ENCODE measurements around the gene SRGAP3. TPM values are rescaled to one million over a fixed set of nuclear protein-coding genes. Genes with fewer than 3 reads are reported as not detected.

The SRGAP3 gene
- total RNA-seq, 2 experiments from 2014 or later, result 2.8 to 3.2 TPM

DNA sequence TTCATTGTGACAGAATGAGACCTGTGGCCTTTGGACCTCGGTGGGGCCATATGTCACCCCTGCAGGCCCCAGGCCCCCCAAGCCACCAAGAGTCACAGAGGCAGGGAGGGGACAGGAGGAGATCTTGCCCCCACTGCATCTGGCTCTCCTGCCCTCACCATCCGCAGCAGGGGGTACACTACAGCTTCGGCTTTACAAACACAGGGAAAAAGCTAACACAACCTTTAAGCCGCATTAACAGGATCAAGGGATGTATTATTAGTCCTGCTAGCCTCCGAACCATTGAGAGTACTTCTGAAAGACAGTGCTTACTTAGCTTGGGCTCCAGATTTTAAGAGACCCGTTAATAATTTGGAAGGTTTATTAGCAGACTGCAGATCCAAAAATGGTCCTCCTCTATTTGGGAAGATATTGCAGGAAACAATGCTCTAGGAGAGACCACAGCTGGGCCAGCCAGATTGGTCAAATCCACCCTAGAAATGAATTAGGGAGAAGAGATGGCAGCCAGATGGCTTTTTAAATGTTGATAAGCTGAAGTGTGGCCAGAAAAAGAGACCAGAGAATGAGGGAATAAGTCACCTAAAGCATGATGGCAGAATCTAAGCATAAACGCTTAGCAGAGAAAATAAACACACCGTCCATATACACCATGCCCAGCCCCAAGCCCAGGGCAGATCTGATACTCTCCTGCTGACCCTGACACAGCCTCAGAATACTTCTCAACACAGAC lies 31.5 kb downstream of the SRGAP3 start:
- ATAC-seq (ENCODE audit: poor library complexity) (no peak), DNase-seq (no peak)
- no peaks in the 10 kb centered on the region for H3K4me1 ChIP-seq (ENCODE audit: insufficient read depth, low read length)
- intact Hi-C loops (cut with DNase I, micrococcal nuclease), result no loop called here
- no peak overlapping the region for H3K27ac ChIP-seq (ENCODE audit: low read depth in 1 of 2, low read length in 2 of 2)
- no peaks in the 10 kb centered on the region for H3K27me3 Mint-ChIP-seq
- no peaks in the 10 kb centered on the region for H3K9me3 ChIP-seq (ENCODE audit: control insufficient read depth in 1 of 2, insufficient read depth in 1 of 2, low read length in 2 of 2)
- no peaks in the 10 kb centered on the region for H3K36me3 ChIP-seq (ENCODE audit: insufficient read depth, low read length)
- no peak overlapping the region for H3K27ac Mint-ChIP-seq
- POLR2A ChIA-PET, result no interaction called here
- no peaks in the 10 kb centered on the region for H3K27me3 ChIP-seq (ENCODE audit: control insufficient read depth in 1 of 2, insufficient read depth in 2 of 2, low read length in 2 of 2)
- CTCF ChIA-PET, result interaction anchor here (0.5 kb wide), 1 partner anchor 658 kb away, joined by 5 read pairs; no protein-coding TSS in a partner anchor
- H3K4me3 Mint-ChIP-seq, result no peak overlapping the region
- H3K9me3 Mint-ChIP-seq, result no peaks in the 10 kb centered on the region
- H3K4me1 Mint-ChIP-seq (ENCODE audit: low read depth), result no peaks in the 10 kb centered on the region
- TF ChIP-seq, protein P1, sequence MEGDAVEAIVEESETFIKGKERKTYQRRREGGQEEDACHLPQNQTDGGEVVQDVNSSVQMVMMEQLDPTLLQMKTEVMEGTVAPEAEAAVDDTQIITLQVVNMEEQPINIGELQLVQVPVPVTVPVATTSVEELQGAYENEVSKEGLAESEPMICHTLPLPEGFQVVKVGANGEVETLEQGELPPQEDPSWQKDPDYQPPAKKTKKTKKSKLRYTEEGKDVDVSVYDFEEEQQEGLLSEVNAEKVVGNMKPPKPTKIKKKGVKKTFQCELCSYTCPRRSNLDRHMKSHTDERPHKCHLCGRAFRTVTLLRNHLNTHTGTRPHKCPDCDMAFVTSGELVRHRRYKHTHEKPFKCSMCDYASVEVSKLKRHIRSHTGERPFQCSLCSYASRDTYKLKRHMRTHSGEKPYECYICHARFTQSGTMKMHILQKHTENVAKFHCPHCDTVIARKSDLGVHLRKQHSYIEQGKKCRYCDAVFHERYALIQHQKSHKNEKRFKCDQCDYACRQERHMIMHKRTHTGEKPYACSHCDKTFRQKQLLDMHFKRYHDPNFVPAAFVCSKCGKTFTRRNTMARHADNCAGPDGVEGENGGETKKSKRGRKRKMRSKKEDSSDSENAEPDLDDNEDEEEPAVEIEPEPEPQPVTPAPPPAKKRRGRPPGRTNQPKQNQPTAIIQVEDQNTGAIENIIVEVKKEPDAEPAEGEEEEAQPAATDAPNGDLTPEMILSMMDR (IDR thresholded peaks at IDR 0.05), result no peak
- H3K4me3 ChIP-seq (ENCODE audit: low read length), result no peak overlapping the region
- no peaks in the 10 kb centered on the region for H3K36me3 Mint-ChIP-seq (ENCODE audit: low read depth)

DNA sequence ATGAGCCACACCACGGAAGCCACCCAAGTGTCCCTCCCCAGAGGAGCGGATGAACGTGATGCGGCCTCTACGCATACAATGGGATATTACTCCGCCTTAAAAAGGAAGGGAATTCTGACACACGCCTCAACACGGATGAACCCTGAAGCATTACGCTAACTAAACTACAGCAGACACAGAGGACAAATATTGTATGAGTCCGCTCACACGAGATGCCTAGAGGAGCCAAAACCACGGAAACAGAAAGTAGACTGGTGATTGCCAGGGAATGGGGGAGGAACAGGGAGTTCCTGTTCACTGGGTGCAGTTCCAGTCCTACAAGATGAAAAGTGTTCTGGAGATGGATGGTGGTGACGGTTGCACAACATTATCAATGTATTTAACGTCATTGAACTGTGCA lies 32.7 kb downstream of the SRGAP3 start:
- Mint-ChIP-seq H3K4me3 (no peak overlapping the region), H3K36me3 (ENCODE audit: low read depth) (no peaks in the 10 kb centered on the region), H3K9me3 (no peaks in the 10 kb centered on the region), H3K4me1 (ENCODE audit: low read depth) (no peaks in the 10 kb centered on the region), H3K27me3 (no peaks in the 10 kb centered on the region), H3K27ac (no peak overlapping the region)
- no peak overlapping the region for H3K4me3 ChIP-seq (ENCODE audit: low read length)
- H3K36me3 ChIP-seq (ENCODE audit: insufficient read depth, low read length), result no peaks in the 10 kb centered on the region
- H3K4me1 ChIP-seq (ENCODE audit: insufficient read depth, low read length), result no peaks in the 10 kb centered on the region
- DNase-seq (no peak), ATAC-seq (ENCODE audit: poor library complexity) (no peak)
- TF ChIP-seq, protein P1 (IDR thresholded peaks at IDR 0.05), result no peak
- no peaks in the 10 kb centered on the region for H3K27me3 ChIP-seq (ENCODE audit: control insufficient read depth in 1 of 2, insufficient read depth in 2 of 2, low read length in 2 of 2)
- intact Hi-C loops (cut with DNase I, micrococcal nuclease), result no loop called here
- ChIA-PET POLR2A (no interaction called here), CTCF (no interaction called here)
- H3K9me3 ChIP-seq (ENCODE audit: control insufficient read depth in 1 of 2, insufficient read depth in 1 of 2, low read length in 2 of 2), result no peaks in the 10 kb centered on the region
- H3K27ac ChIP-seq (ENCODE audit: low read depth in 1 of 2, low read length in 2 of 2), result no peak overlapping the region

DNA sequence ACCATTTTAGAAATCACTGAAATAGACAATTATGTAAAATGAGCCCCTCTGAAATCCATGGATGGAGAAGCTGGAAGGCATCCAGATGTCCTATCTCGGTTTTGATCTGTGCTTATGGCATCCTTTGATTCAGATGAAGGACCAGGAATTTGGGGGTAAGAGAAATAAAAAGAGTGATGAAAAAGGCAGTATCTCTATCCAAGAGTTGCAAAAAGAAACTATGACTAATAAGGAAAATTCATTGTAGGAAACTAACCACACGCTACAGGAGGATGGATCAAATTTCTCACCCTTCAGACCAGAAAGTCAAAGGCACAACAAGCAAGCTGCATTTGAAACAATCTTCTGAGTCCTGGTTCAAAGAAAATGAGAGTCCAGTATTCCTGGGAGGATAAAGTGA lies 34.8 kb downstream of the SRGAP3 start:
- Histone ChIP-seq H3K9me3 (ENCODE audit: control insufficient read depth in 1 of 2, insufficient read depth in 1 of 2, low read length in 2 of 2) (no peaks in the 10 kb centered on the region), H3K4me3 (ENCODE audit: low read length) (no peak overlapping the region), H3K36me3 (ENCODE audit: insufficient read depth, low read length) (no peaks in the 10 kb centered on the region), H3K27ac (ENCODE audit: low read depth in 1 of 2, low read length in 2 of 2) (no peak overlapping the region), H3K4me1 (ENCODE audit: insufficient read depth, low read length) (no peaks in the 10 kb centered on the region), H3K27me3 (ENCODE audit: control insufficient read depth in 1 of 2, insufficient read depth in 2 of 2, low read length in 2 of 2) (no peaks in the 10 kb centered on the region)
- H3K4me3 Mint-ChIP-seq, result no peak overlapping the region
- ATAC-seq (ENCODE audit: poor library complexity), result no peak
- no peak overlapping the region for H3K27ac Mint-ChIP-seq
- ChIA-PET CTCF (no interaction called here), POLR2A (no interaction called here)
- no peaks in the 10 kb centered on the region for H3K9me3 Mint-ChIP-seq
- intact Hi-C loops (cut with DNase I, micrococcal nuclease), result no loop called here
- TF ChIP-seq, protein P1 (IDR thresholded peaks at IDR 0.05), result no peak
- no peaks in the 10 kb centered on the region for H3K27me3 Mint-ChIP-seq
- no peaks in the 10 kb centered on the region for H3K36me3 Mint-ChIP-seq (ENCODE audit: low read depth)
- no peaks in the 10 kb centered on the region for H3K4me1 Mint-ChIP-seq (ENCODE audit: low read depth)
- no peak for DNase-seq
